ENCODE results near the gene ANKRD9. TPM values are rescaled to one million over a fixed set of nuclear protein-coding genes. Genes with fewer than 3 reads are reported as not detected.

The ANKRD9 gene
- total and polyA plus RNA-seq, 2 of the 13 experiments (the other 11 are each of a cell fraction or from before 2014, with no cell fraction given) = 10.0 to 15.0 TPM

DNA sequence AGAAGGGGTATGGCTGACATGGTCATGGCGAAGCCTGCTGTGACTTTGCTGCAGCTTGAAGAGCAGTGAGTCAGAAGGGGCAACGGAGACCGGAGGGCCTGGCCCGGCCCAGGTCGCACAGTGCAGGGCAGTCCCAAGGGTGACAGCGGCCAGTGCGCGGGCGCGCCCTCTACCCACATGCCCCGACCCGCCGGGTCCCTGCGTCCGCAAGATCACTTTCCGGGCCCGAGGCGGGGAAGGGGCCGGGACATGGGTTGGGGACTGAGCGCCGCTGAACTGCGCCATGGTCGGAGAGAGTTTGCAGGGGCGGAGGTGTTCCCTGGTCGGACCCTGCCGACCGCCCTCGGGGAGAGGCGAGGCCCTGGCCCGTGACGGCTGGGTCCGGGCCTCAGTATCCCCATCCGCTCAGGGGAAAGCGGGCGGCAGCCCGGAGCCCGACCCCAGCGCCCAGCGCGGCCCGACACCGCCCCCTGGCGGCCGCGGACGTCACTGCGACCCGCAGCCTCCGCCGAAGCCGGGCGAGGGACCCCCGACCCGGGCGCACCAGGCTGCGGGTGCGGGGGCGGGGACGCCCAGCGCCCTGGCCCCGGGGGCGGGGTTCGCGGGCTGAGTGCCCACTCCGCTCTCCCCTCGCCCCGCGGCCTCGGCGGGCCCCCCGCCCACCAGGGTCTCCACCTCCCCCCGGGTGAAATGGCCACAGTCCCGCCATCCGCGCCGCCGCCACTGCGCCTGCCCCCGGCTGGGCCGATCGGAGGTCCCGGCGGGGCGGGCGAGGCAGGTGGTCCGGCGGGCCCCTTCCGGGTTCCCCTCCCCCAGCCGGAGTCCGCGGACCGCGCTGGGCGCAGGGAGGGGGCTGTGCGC, 7.2 kb upstream of the ANKRD9 start (continued):
- TF ChIP-seq, protein P1, sequence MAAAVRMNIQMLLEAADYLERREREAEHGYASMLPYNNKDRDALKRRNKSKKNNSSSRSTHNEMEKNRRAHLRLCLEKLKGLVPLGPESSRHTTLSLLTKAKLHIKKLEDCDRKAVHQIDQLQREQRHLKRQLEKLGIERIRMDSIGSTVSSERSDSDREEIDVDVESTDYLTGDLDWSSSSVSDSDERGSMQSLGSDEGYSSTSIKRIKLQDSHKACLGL (CRISPR knock-in tag; IDR thresholded peaks at IDR 0.05) = peak; percentile 78; the same call in 1 of the 2 replicates
- TF ChIP-seq FOSL2 (CRISPR knock-in tag; IDR thresholded peaks at IDR 0.05) = peak; percentile 65
- TF ChIP-seq PHF8 (CRISPR knock-in tag; IDR thresholded peaks at IDR 0.05) = peak; percentile 64
- TF ChIP-seq ZNF616 (CRISPR knock-in tag; IDR thresholded peaks at IDR 0.05; ENCODE audit: low read depth) = no peak; the same call in 1 of the 2 replicates
- 0 out of 2 replicates have a peak, but pooled peaks have one; percentile 32 for TF ChIP-seq FOXM1 (CRISPR knock-in tag; IDR thresholded peaks at IDR 0.05)
- peak; percentile 87 for TF ChIP-seq ZNF292 (CRISPR knock-in tag; IDR thresholded peaks at IDR 0.05; ENCODE audit: borderline replicate concordance, low read depth)
- TF ChIP-seq ZFY (CRISPR knock-in tag; IDR thresholded peaks at IDR 0.05) = peak; percentile 78
- TF ChIP-seq RCOR2 (CRISPR knock-in tag; IDR thresholded peaks at IDR 0.05) = peak; percentile 64; the same call in 1 of the 2 replicates
- peak; percentile 89; the same call in 1 of the 2 replicates for TF ChIP-seq KDM3A (CRISPR knock-in tag; IDR thresholded peaks at IDR 0.05; ENCODE audit: low read depth)
- peak; percentile 47; the same call in 1 of the 2 replicates for TF ChIP-seq MIXL1 (CRISPR knock-in tag; IDR thresholded peaks at IDR 0.05)
- peak; percentile 72 for TF ChIP-seq HOXA3 (CRISPR knock-in tag; IDR thresholded peaks at IDR 0.05)
- 0 out of 2 replicates have a peak, but pooled peaks have one; percentile 38 for TF ChIP-seq ZNF768 (CRISPR knock-in tag; IDR thresholded peaks at IDR 0.05)
- TF ChIP-seq, protein P2, sequence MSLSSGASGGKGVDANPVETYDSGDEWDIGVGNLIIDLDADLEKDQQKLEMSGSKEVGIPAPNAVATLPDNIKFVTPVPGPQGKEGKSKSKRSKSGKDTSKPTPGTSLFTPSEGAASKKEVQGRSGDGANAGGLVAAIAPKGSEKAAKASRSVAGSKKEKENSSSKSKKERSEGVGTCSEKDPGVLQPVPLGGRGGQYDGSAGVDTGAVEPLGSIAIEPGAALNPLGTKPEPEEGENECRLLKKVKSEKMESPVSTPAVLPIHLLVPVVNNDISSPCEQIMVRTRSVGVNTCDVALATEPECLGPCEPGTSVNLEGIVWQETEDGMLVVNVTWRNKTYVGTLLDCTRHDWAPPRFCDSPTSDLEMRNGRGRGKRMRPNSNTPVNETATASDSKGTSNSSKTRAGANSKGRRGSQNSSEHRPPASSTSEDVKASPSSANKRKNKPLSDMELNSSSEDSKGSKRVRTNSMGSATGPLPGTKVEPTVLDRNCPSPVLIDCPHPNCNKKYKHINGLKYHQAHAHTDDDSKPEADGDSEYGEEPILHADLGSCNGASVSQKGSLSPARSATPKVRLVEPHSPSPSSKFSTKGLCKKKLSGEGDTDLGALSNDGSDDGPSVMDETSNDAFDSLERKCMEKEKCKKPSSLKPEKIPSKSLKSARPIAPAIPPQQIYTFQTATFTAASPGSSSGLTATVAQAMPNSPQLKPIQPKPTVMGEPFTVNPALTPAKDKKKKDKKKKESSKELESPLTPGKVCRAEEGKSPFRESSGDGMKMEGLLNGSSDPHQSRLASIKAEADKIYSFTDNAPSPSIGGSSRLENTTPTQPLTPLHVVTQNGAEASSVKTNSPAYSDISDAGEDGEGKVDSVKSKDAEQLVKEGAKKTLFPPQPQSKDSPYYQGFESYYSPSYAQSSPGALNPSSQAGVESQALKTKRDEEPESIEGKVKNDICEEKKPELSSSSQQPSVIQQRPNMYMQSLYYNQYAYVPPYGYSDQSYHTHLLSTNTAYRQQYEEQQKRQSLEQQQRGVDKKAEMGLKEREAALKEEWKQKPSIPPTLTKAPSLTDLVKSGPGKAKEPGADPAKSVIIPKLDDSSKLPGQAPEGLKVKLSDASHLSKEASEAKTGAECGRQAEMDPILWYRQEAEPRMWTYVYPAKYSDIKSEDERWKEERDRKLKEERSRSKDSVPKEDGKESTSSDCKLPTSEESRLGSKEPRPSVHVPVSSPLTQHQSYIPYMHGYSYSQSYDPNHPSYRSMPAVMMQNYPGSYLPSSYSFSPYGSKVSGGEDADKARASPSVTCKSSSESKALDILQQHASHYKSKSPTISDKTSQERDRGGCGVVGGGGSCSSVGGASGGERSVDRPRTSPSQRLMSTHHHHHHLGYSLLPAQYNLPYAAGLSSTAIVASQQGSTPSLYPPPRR (CRISPR knock-in tag; IDR thresholded peaks at IDR 0.05; ENCODE audit: borderline replicate concordance) = peak; percentile 27; the same call in 1 of the 2 replicates
- peak; percentile 72 for TF ChIP-seq ZNF350 (CRISPR knock-in tag; IDR thresholded peaks at IDR 0.05; ENCODE audit: borderline replicate concordance, low read depth)
- TF ChIP-seq HDAC1 (CRISPR knock-in tag; IDR thresholded peaks at IDR 0.05) = peak; percentile 68
- no peak for TF ChIP-seq DNMT3B (CRISPR knock-in tag; conservative IDR thresholded peaks at IDR 0.05)
- peak; percentile 30; the same call in 1 of the 2 replicates for TF ChIP-seq REPIN1 (CRISPR knock-in tag; IDR thresholded peaks at IDR 0.05; ENCODE audit: borderline replicate concordance, low read depth)
- peak; percentile 63; the same call in 1 of the 2 replicates for TF ChIP-seq ZNF136 (CRISPR knock-in tag; IDR thresholded peaks at IDR 0.05; ENCODE audit: low read depth)
- peak; percentile 40; the same call in 1 of the 2 replicates for TF ChIP-seq BCL6 (CRISPR knock-in tag; IDR thresholded peaks at IDR 0.05)
- TF ChIP-seq XBP1 (CRISPR knock-in tag; IDR thresholded peaks at IDR 0.05) = no peak
- peak; percentile 16; the same call in 1 of the 2 replicates for TF ChIP-seq NFYC (CRISPR knock-in tag; IDR thresholded peaks at IDR 0.05)
- TF ChIP-seq PHF21A (CRISPR knock-in tag; IDR thresholded peaks at IDR 0.05) = peak; percentile 89
- TF ChIP-seq, protein P3, sequence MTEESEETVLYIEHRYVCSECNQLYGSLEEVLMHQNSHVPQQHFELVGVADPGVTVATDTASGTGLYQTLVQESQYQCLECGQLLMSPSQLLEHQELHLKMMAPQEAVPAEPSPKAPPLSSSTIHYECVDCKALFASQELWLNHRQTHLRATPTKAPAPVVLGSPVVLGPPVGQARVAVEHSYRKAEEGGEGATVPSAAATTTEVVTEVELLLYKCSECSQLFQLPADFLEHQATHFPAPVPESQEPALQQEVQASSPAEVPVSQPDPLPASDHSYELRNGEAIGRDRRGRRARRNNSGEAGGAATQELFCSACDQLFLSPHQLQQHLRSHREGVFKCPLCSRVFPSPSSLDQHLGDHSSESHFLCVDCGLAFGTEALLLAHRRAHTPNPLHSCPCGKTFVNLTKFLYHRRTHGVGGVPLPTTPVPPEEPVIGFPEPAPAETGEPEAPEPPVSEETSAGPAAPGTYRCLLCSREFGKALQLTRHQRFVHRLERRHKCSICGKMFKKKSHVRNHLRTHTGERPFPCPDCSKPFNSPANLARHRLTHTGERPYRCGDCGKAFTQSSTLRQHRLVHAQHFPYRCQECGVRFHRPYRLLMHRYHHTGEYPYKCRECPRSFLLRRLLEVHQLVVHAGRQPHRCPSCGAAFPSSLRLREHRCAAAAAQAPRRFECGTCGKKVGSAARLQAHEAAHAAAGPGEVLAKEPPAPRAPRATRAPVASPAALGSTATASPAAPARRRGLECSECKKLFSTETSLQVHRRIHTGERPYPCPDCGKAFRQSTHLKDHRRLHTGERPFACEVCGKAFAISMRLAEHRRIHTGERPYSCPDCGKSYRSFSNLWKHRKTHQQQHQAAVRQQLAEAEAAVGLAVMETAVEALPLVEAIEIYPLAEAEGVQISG (CRISPR knock-in tag; IDR thresholded peaks at IDR 0.05) = peak; percentile 64
